Activated CD4-positive, alpha-beta T cell treated with anti-CD3 and anti-CD28 coated beads, Interleukin-2, Interleukin-6, amounts not matched to agents 100 ng/mL and 50 ng/mL, durations not matched to agents 16 hours and 8 hours (primary cell): ENCODE results near the gene MYNN.

Source experiments
- DNase-seq: peaks from one replicate; pipeline ENCODE4 v3.0.0-alpha.2; 2020

Gene MYNN

DNA sequence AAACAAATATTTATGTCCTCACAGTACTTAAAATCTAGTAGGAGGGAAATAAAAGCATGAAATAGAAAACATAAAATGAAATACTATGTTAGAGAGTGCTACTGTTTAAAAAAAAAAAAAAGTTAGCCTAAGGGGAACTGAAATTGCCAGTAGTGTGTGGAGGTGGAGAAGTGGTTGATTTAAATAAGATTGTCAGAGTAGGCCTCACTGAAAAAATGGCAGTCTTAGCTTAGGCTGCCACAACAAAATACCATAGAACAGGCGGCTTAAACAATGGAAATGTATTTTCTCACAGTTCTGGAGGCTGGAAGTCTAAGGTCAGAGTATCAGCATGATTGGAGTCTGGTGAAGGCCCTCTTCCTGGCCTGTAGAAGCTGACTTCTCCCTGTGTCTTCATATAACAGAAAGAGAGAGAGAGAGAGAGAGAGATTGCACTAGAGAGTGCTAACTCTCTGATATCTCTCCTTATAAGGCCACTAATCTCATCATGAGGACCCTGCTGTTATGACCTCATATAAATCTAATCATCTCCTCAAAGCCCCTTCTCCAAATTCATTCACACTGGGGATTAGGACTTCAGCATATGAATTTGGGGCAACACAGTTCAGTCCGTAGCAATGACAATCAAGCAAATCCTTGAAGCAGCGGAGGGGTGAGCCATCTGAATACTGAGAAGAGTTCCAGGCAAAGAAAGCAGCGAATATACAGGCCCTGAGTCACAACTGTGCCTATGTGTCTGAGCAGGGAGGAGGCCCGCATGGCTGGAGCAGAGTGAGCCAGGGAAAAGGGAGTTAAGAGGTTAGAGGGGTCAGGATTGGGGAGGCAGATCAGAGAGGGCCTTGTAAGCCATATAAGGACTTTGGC, 63.1 kb downstream of the MYNN start:
- no peak for DNase-seq

DNA sequence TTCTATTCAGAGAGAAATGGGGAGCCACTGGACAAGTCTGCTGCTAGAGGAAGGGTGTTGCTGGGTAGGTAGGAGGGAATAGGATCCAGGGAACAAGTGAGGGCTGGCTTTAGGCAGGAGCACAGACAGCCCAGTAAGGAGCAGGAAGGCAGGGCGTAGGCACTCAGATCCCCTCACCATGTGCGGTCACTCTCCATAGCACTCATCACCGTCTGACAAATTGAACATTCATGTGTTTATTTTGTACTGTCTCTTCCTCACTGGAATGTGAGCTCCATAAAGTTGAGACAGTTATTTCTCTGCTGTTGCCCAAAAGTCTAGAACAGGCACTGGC, 63.7 kb downstream of the MYNN start:
- no peak for DNase-seq

DNA sequence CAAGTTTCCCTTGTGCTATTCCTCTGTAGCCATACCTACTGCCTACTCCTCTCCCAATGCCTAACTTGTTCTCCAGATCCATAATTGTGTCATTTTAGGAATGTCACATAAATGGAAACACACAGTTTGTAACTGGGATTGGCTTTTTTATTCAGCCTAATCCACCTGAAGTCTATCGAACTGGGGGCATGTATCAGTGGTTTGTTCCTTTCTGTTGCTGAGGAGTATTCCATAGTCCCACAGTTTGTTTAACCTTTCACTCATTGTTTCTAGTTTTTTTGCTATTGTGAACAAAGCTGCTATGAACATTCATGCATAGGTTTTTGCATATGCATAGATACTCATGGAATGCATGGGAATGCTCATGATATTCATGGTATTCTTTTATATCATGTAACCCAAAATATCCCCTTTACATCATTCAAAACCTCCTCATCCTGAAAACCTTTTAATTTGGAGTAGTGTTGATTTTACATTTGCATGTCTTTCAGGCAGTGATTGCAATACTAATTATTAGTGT, 65.4 kb downstream of the MYNN start:
- DNase-seq: no peak
